Psoas muscle (tissue), 8 donors: Measurements from ENCODE around the gene ATP13A5. TPM values are rescaled to one million over a fixed set of nuclear protein-coding genes. Genes with fewer than 3 reads are reported as not detected.
A peak's percentile ranks its signal among the peaks of the same experiment; 100 is the strongest.

Experiments used
- ATAC-seq, 4 donors: fragments of 200-7000 bp; cut with Tn5 transposase; one replicate each; pipeline ENCODE4 v1.9.1; 2020; ENCODE audit warnings: moderate library complexity in 3 of 4, mild to moderate bottlenecking in 2 of 4
- DNase-seq, 2 donors: peaks; one replicate each; pipeline ENCODE4 v3.0.0-alpha.2; 2020
- H3K27ac ChIP-seq: fragments of 200-600 bp; one replicate; pipeline ENCODE4 v1.8.0; 2022
- H3K27me3 ChIP-seq, 3 donors: fragments of 200-600 bp in 1 of 3; one replicate each; pipeline versions ENCODE4 v1.6.1 to v1.8.0; 2013 to 2022; ENCODE audit warnings: low read length in 2 of 3, mild to moderate bottlenecking in 2 of 3, moderate library complexity in 1 of 3; ENCODE audit not compliant: insufficient read depth in 3 of 3
- H3K36me3 ChIP-seq, 2 donors: fragments of 200-600 bp in 1 of 2; one replicate each; pipeline versions ENCODE4 v1.6.1 to v1.8.0; 2013 to 2022; ENCODE audit warnings: low read depth in 1 of 2, mild to moderate bottlenecking in 1 of 2, moderate library complexity in 1 of 2; ENCODE audit not compliant: insufficient read depth in 1 of 2
- H3K4me1 ChIP-seq: fragments of 200-600 bp; one replicate; pipeline ENCODE4 v1.8.0; 2022
- H3K4me3 ChIP-seq: fragments of 200-600 bp; one replicate; pipeline ENCODE4 v1.8.0; 2022; ENCODE audit warnings: mild to moderate bottlenecking
- H3K9me3 ChIP-seq: fragments of 200-600 bp; one replicate; pipeline ENCODE4 v1.8.0; 2022
- WGBS, 3 donors: extraction: QIAGEN DNeasy Blood & Tissue Kit; methylation state at CpG; one replicate each; pipeline versions ENCODE4 v1.1.6 to v1.1.7; 2013; 5-methylcytosine and 5-hydroxymethylcytosine counted together
- intact Hi-C, 2 donors: fragments of 100-400 bp; cut with DNase I; formaldehyde crosslinking; loops; one replicate each; pipeline versions ENCODE4 v1.11.0 to v1.14.2; 2022
- polyA plus RNA-seq, 3 donors: library from polyadenylated mRNA; stranded (reverse); fragments of 200-250 nt; gene quantifications; one replicate each; pipeline ENCODE4 v1.2.3, GENCODE V29; 2013
- total RNA-seq, 4 donors: library from RNA; stranded (reverse); fragmentation: NEBNext Ultra II Directional in 2 of 4; extraction: Animal tissue kit (Norgen Biotek cat#: 25700) in 2 of 4; gene quantifications; one replicate each; pipeline versions ENCODE4 v1.2.1 to v1.2.4, GENCODE V29; 2021 to 2023
- TF ChIP-seq, protein P1 (sequence below): fragments of 200-600 bp; IDR thresholded peaks from one replicate; pipeline ENCODE4 v1.8.0; 2022; ENCODE audit warnings: antibody characterized with exemption
- donor health status: healthy with polysubstance abuse.
- donor health status: DM: no; HTN: no; CAD: no; lungs with moderate emphysema.
- donor health status: Bipolar disorder and iron deficiency.
- donor health status: healthy.
- donor health status: DM: yes; HTN: yes; CAD: no.
- donor health status: DM: no; HTN: no; CAD: no.
- donor health status: DM: no; HTN: no; CAD: no.
- donor health status: DM: yes; HTN: yes; CAD: no.

The ATP13A5 gene
- total and polyA plus RNA-seq, 7 donors, result 0.07 TPM; not detected in 6

- Histone ChIP-seq H3K36me3 (no peaks in the 10 kb centered on the region), H3K4me3 (no peak overlapping the region), H3K4me1 (no peaks in the 10 kb centered on the region), H3K27ac (no peak overlapping the region), H3K27me3 (no peaks in the 10 kb centered on the region), H3K9me3 (peaks cover under 1% of the 10 kb centered on the region)
- TF ChIP-seq, protein P1, sequence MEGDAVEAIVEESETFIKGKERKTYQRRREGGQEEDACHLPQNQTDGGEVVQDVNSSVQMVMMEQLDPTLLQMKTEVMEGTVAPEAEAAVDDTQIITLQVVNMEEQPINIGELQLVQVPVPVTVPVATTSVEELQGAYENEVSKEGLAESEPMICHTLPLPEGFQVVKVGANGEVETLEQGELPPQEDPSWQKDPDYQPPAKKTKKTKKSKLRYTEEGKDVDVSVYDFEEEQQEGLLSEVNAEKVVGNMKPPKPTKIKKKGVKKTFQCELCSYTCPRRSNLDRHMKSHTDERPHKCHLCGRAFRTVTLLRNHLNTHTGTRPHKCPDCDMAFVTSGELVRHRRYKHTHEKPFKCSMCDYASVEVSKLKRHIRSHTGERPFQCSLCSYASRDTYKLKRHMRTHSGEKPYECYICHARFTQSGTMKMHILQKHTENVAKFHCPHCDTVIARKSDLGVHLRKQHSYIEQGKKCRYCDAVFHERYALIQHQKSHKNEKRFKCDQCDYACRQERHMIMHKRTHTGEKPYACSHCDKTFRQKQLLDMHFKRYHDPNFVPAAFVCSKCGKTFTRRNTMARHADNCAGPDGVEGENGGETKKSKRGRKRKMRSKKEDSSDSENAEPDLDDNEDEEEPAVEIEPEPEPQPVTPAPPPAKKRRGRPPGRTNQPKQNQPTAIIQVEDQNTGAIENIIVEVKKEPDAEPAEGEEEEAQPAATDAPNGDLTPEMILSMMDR, result no peak
- DNase-seq (no peak), ATAC-seq (no peak)
- WGBS, 3 donors, result 89 to 93% (median 92%) methylated on average over 1 of the region's 1 CpG
- intact Hi-C loops, result no loop called here
These were observed 77.1 kb downstream of the ATP13A5 start for GRCh38 chr3:193301433-193301832.

GRCh38 chr3:193297421-193297820, 81.1 kb downstream of the ATP13A5 start:
- Histone ChIP-seq H3K4me3 (no peak overlapping the region), H3K36me3 (no peaks in the 10 kb centered on the region), H3K27ac (no peak overlapping the region), H3K9me3 (peaks cover 4% of the 10 kb centered on the region), H3K4me1 (no peaks in the 10 kb centered on the region), H3K27me3 (no peaks in the 10 kb centered on the region)
- intact Hi-C loops, result no loop called here
- TF ChIP-seq, protein P1, result no peak
- DNase-seq (no peak), ATAC-seq (no peak)
- WGBS, 3 donors, result 86 to 91% (median 89%) methylated on average over 5 of the region's 5 CpGs

DNA sequence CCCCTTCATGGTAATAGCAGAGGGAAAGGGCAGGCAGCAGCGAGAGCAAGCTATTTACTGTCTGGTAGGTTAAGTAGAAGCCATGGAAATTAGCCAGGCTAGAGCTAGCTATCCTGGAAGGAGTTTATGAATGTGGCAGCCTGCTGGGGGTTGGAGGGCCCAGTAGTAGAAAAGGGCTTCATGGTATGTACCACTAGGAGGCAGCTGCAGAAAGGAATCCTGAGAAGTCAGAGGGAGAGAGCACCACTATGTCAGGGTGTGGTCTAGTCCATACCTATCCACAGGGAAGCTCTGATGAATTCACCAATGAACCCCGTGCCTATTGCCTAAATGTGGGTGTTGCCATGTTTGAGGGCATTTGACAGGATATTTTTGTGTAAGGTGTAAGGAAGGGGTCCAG, 82.6 kb downstream of the ATP13A5 start:
- DNase-seq, result no peak
- no peaks in the 10 kb centered on the region for H3K4me1 ChIP-seq
- H3K27me3 ChIP-seq, result no peaks in the 10 kb centered on the region
- ATAC-seq, result no peak
- peaks cover 6% of the 10 kb centered on the region for H3K9me3 ChIP-seq
- WGBS, 3 donors, result 85 to 89% (median 86%) methylated on average over 2 of the region's 2 CpGs
- no peak overlapping the region for H3K4me3 ChIP-seq
- no peaks in the 10 kb centered on the region for H3K36me3 ChIP-seq
- TF ChIP-seq, protein P1, result no peak
- intact Hi-C loops, result no loop called here
- H3K27ac ChIP-seq, result no peak overlapping the region

DNA sequence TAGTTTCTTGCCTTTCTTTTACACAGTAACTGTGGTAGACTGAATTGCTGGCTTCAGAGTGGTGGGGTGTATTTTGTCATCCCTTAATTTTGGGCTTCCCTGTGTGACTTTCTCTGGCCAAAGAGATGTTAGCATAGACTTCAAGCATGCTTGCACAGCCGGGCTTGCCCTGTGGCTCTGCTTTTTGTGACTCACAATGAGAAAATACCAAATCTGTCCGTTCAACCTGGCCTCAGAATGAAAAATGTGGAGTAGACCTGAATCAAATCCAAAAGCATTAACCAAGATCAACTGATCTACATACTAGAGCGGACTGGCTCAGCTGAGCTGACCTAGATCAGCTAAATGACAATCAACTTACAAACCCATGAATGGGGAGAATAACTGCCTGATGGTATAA, 86.2 kb downstream of the ATP13A5 start:
- 65 to 74% (median 68%) methylated on average over 3 of the region's 3 CpGs for WGBS, 3 donors
- DNase-seq, result no peak
- no peak overlapping the region for H3K27ac ChIP-seq
- H3K9me3 ChIP-seq, result peaks cover 10% of the 10 kb centered on the region
- no peak overlapping the region for H3K4me3 ChIP-seq
- TF ChIP-seq, protein P1, result no peak
- intact Hi-C loops, result no loop called here
- no peaks in the 10 kb centered on the region for H3K27me3 ChIP-seq
- no peak for ATAC-seq
- no peaks in the 10 kb centered on the region for H3K36me3 ChIP-seq
- no peaks in the 10 kb centered on the region for H3K4me1 ChIP-seq

DNA sequence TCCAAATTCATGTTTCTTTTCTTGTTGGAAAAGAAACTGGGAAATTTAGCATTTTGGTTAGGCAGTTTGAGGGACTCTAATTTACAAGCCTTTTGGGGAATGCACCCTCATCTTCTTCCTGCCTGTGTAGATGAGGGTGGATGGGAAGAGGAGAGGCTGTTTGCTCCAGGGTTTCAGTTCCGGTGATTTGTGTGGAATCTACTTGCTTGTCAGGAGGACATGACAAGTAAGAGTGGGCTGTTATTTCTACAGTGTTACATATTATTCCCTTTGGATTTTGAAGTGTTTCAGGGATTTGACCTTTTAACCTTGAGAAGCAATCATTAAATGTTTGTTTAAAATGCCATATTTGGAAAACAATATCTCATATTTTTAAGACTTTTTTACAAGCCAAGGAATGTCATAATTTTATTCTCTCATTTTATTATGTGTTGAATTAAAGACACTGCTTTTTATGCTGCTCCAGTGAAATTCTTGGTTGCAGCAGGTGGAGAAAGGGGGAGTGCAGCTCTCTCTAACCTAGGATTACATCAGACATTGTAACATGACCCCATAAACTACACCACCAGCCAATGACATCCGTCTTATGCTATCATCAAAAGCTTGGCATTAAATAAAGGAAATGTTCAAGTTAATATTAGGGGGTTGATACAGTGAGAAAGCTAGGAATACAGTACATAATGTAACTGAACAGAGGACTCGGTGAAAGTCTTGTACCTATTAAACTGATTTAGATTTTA, 107.3 kb downstream of the ATP13A5 start:
- Histone ChIP-seq H3K4me1 (peaks cover 14% of the 10 kb centered on the region), H3K9me3 (no peaks in the 10 kb centered on the region), H3K36me3 (no peaks in the 10 kb centered on the region), H3K4me3 (no peak overlapping the region), H3K27me3 (no peaks in the 10 kb centered on the region), H3K27ac (no peak overlapping the region)
- no peak for DNase-seq
- intact Hi-C loops, result no loop called here
- peak in 1 of 4 donors; percentile 48 for ATAC-seq
- WGBS, 3 donors, result 23 to 53% (median 28%) methylated on average over 3 of the region's 3 CpGs
- TF ChIP-seq, protein P1, result no peak
